Ovary (tissue), 3 donors: Measurements from ENCODE around the gene SLC16A4.

Experiments
- CTCF ChIP-seq, 3 donors: fragments of 450-650 bp in 2 of 3; fragments of 200-600 bp in 1 of 3; IDR thresholded peaks; one replicate each; pipeline versions ENCODE4 v1.5.1 to v1.8.0; 2016 to 2022; ENCODE audit warnings: antibody characterized with exemption in 3 of 3, mild to moderate bottlenecking in 1 of 3
- EP300 ChIP-seq: sonication (generic); formaldehyde crosslinking; IDR thresholded peaks from one replicate; pipeline ENCODE4 v1.6.1; 2017; ENCODE audit warnings: antibody characterized with exemption
- POLR2A ChIP-seq: fragments of 450-650 bp; IDR thresholded peaks from one replicate; pipeline ENCODE4 v1.6.1; 2017; ENCODE audit warnings: antibody characterized with exemption, mild to moderate bottlenecking, moderate library complexity
- donor health status: DM: no; HTN: no; CAD: no.

GRCh38 chr1:110350360-110350759 lies 40.5 kb downstream of the SLC16A4 start:
- no peak for TF ChIP-seq EP300
- TF ChIP-seq CTCF (IDR thresholded peaks at IDR 0.05), result no peak
- TF ChIP-seq POLR2A, result no peak
